Measurements from ENCODE around the gene PIK3C2B. TPM values are rescaled to one million over a fixed set of nuclear protein-coding genes. Genes with fewer than 3 reads are reported as not detected.

Gene PIK3C2B
- total RNA-seq, 1 experiment from 2014 or later = 19.1 TPM

DNA sequence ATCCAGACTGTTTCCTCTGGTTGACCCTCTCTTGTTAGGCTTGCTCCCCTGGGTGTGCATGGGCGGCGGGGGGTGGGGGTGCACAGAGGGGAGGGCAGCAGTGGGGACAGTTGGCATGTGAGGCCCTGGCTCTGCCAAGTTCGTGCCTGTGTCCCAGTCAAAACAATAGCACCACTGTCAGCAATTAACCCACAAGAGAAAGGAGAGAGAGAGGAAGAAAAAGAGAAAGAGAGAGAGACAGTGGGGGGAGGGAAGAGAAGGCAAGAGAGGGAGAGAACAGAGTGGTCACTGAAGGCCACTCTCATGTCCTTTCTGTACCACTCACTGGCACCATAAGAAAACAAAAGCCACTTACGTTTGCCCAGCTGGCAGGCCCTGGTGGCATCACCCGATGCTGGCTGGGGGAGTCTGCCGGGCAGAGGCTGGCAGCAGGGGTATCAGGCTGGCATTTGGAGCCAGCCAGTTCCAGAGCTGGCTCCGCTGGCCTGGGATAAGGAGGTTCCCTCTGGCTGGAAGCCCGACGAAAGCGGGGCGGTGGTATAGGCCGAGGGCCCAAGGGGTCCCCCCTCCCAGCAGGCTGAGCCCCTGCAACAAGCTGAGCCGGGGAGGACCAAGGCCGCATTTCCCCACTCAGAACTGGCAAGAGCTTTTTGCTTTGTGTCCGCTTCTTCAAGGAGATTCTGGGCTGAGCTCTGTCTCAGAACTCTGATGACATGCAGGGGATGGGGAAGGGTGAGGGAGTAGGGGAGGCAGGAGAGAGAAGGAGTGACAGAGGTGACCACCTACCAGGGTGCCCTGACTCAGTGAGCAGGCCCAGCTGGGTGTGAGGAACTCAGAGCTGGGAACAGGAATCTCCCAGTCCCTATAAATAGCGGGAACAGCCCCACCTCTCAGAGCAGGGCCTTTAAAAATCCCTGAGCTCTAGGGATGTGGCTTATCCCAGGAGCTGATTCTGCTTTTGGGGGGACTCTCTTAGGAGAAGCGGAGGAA is 27.9 kb downstream of the PIK3C2B start:
- TF ChIP-seq, protein P1, sequence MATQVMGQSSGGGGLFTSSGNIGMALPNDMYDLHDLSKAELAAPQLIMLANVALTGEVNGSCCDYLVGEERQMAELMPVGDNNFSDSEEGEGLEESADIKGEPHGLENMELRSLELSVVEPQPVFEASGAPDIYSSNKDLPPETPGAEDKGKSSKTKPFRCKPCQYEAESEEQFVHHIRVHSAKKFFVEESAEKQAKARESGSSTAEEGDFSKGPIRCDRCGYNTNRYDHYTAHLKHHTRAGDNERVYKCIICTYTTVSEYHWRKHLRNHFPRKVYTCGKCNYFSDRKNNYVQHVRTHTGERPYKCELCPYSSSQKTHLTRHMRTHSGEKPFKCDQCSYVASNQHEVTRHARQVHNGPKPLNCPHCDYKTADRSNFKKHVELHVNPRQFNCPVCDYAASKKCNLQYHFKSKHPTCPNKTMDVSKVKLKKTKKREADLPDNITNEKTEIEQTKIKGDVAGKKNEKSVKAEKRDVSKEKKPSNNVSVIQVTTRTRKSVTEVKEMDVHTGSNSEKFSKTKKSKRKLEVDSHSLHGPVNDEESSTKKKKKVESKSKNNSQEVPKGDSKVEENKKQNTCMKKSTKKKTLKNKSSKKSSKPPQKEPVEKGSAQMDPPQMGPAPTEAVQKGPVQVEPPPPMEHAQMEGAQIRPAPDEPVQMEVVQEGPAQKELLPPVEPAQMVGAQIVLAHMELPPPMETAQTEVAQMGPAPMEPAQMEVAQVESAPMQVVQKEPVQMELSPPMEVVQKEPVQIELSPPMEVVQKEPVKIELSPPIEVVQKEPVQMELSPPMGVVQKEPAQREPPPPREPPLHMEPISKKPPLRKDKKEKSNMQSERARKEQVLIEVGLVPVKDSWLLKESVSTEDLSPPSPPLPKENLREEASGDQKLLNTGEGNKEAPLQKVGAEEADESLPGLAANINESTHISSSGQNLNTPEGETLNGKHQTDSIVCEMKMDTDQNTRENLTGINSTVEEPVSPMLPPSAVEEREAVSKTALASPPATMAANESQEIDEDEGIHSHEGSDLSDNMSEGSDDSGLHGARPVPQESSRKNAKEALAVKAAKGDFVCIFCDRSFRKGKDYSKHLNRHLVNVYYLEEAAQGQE (IDR thresholded peaks at IDR 0.05; ENCODE audit: insufficient read depth in 1 of 2, low read depth in 2 of 2, low read length in 1 of 2) = no peak
- TF ChIP-seq TCF7L2 (IDR thresholded peaks at IDR 0.05; ENCODE audit: low read depth, low read length) = no peak
- no peak for TF ChIP-seq POLR2AphosphoS5 (IDR thresholded peaks at IDR 0.05; ENCODE audit: low read depth, low read length)
- no peak for TF ChIP-seq SIN3A (IDR thresholded peaks at IDR 0.05; ENCODE audit: borderline replicate concordance, insufficient read depth, low read depth, low read length)
- TF ChIP-seq, protein P2, sequence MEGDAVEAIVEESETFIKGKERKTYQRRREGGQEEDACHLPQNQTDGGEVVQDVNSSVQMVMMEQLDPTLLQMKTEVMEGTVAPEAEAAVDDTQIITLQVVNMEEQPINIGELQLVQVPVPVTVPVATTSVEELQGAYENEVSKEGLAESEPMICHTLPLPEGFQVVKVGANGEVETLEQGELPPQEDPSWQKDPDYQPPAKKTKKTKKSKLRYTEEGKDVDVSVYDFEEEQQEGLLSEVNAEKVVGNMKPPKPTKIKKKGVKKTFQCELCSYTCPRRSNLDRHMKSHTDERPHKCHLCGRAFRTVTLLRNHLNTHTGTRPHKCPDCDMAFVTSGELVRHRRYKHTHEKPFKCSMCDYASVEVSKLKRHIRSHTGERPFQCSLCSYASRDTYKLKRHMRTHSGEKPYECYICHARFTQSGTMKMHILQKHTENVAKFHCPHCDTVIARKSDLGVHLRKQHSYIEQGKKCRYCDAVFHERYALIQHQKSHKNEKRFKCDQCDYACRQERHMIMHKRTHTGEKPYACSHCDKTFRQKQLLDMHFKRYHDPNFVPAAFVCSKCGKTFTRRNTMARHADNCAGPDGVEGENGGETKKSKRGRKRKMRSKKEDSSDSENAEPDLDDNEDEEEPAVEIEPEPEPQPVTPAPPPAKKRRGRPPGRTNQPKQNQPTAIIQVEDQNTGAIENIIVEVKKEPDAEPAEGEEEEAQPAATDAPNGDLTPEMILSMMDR (IDR thresholded peaks at IDR 0.05) = no peak
- no peak overlapping the region for H3K4me3 ChIP-seq (ENCODE audit: low read depth in 2 of 2, low read length in 2 of 2)
- no peaks in the 10 kb centered on the region for H3K27me3 ChIP-seq (ENCODE audit: control insufficient read depth, insufficient read depth, low read length)
- intact Hi-C loops (cut with micrococcal nuclease; ENCODE audit: unreplicated experiment) = no loop called here
- no peaks in the 10 kb centered on the region for H3K36me3 ChIP-seq (ENCODE audit: control insufficient read depth, insufficient read depth, low read length)
- CTCF ChIA-PET = interaction anchor here (0.7 kb wide), 1 partner anchor 79 kb away, joined by 6 read pairs; no protein-coding TSS in a partner anchor
- DNase-seq (ENCODE audit: low read depth, low spot score) (no peak), ATAC-seq (peak; percentile 52; the same call in 1 of the 2 replicates)
- H3K9me3 ChIP-seq (ENCODE audit: control insufficient read depth, insufficient read depth, low read depth, low read length) = no peaks in the 10 kb centered on the region
- no TSS peak for BruUV-seq (replicated peaks)
- in situ Hi-C loops (cut with HindIII; ENCODE audit: low pct_unique_long_range_greater_than_20kb, low sequenced_read_pairs) = no loop called here
- no peak overlapping the region for H3K27ac ChIP-seq (ENCODE audit: low read length)
- POLR2A ChIA-PET = interaction anchor here (0.7 kb wide), 1 partner anchor 36 kb away, joined by 3 read pairs; no protein-coding TSS in a partner anchor
- H3K4me1 ChIP-seq (ENCODE audit: control insufficient read depth, insufficient read depth, low read length) = no peaks in the 10 kb centered on the region

DNA sequence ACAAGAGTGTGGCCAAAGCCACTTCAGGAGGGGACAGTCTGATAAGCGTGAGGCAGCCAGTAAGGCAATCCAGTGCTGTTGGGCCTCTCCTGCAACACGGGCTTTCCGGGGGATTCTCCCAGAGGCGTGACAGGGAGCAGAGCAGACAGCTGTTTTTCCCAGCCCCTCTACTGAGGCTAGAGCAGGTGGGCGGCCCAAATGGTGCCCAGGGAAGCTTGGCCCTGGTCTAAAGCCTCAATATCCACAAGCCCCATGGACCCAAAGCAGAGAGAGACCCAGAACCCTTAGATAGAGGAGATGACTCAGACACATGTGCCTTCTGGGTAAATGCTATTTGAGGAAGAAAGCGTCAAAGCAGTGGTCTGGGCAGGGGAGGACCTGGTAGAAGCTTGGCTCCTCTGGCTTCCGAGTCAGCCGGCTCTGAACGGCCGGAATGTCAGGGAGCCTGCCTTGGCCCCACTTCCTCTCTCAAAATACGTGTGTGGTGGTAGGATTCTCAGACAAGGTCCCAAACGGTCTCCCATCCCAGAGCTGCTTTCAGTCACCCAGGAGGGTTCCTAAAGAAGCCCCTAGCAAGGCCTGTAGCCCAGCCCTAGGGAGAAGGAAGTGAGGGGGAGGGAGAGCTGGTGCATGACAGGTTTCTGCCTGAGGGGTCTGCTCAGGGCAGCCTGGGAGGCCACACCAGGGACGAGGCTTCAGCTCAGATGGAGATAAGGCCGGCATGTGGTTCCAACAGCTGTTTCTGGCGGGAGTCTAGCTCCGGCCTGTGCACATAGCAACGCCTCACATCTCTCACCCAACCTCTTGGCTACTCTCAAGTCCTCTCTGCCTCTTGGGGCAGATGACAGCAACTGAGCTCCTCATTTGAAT is 28.8 kb downstream of the PIK3C2B start:
- no peak overlapping the region for H3K27ac ChIP-seq (ENCODE audit: low read length)

More for the DNA sequence above, 28.8 kb downstream of the PIK3C2B start:
- no peak for DNase-seq (ENCODE audit: low read depth, low spot score)
- Histone ChIP-seq H3K4me3 (ENCODE audit: low read depth in 2 of 2, low read length in 2 of 2) (no peak overlapping the region), H3K4me1 (ENCODE audit: control insufficient read depth, insufficient read depth, low read length) (no peaks in the 10 kb centered on the region), H3K9me3 (ENCODE audit: control insufficient read depth, insufficient read depth, low read depth, low read length) (no peaks in the 10 kb centered on the region), H3K27me3 (ENCODE audit: control insufficient read depth, insufficient read depth, low read length) (no peaks in the 10 kb centered on the region), H3K36me3 (ENCODE audit: control insufficient read depth, insufficient read depth, low read length) (no peaks in the 10 kb centered on the region)
- TF ChIP-seq SIN3A (IDR thresholded peaks at IDR 0.05; ENCODE audit: borderline replicate concordance, insufficient read depth, low read depth, low read length) = no peak
- TF ChIP-seq TCF7L2 (IDR thresholded peaks at IDR 0.05; ENCODE audit: low read depth, low read length) = no peak
- TF ChIP-seq, protein P2 (IDR thresholded peaks at IDR 0.05) = no peak
- TF ChIP-seq, protein P1 (IDR thresholded peaks at IDR 0.05; ENCODE audit: insufficient read depth in 1 of 2, low read depth in 2 of 2, low read length in 1 of 2) = no peak
- TF ChIP-seq POLR2AphosphoS5 (IDR thresholded peaks at IDR 0.05; ENCODE audit: low read depth, low read length) = no peak
- intact Hi-C loops (cut with micrococcal nuclease; ENCODE audit: unreplicated experiment) (no loop called here), in situ Hi-C loops (cut with HindIII; ENCODE audit: low pct_unique_long_range_greater_than_20kb, low sequenced_read_pairs) (no loop called here)
- BruUV-seq (replicated peaks) = no TSS peak
- CTCF ChIA-PET = interaction anchor here (0.7 kb wide), 1 partner anchor 79 kb away, joined by 6 read pairs; no protein-coding TSS in a partner anchor
- ATAC-seq = no peak
- POLR2A ChIA-PET = interaction anchor here (0.7 kb wide), 1 partner anchor 35 kb away, joined by 3 read pairs; no protein-coding TSS in a partner anchor
